ENCODE measurements around the gene DDX5. TPM values are rescaled to one million over a fixed set of nuclear protein-coding genes. Genes with fewer than 3 reads are reported as not detected.

The DDX5 gene
- total RNA-seq, 1 experiment from 2014 or later: 832 TPM

DNA sequence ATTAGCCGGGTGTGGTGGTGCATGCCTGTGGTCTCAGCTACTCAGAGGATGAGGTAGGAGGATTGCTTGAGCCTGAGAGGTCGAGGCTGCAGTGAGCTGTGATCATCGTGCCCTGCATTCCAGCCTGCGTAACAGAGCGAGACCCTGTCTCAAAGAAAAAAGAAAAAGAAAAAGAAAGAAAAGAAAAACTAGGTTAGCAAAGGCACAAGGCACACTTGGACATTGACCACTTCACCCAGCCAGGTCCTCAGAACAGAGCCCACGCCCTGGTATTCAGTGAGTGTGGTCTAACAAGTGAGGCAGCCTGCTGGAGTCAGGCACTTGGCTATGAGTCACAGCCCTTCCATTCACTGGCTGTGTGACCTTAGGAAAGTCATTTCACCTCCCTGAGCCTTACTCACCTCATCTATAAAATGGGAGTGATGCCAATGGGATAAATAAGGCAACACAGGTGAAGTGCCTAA is 46.8 kb downstream of the DDX5 start:
- no TSS peak for BruUV-seq (replicated peaks)
- DNase-seq (ENCODE audit: unreplicated experiment): peak; percentile 43
- Mint-ChIP-seq H3K36me3 (ENCODE audit: insufficient read depth, unreplicated experiment) (no peaks in the 10 kb centered on the region), H3K4me3 (ENCODE audit: unreplicated experiment) (no peak overlapping the region), H3K4me1 (ENCODE audit: insufficient read depth, unreplicated experiment) (no peaks in the 10 kb centered on the region), H3K27ac (ENCODE audit: low read depth, unreplicated experiment) (no peak overlapping the region), H3K27me3 (ENCODE audit: insufficient read depth, unreplicated experiment) (no peaks in the 10 kb centered on the region), H3K9me3 (ENCODE audit: unreplicated experiment) (no peaks in the 10 kb centered on the region)
- POLR2A ChIA-PET: no interaction called here
- no peak for TF ChIP-seq CTCF (IDR thresholded peaks at IDR 0.05; ENCODE audit: unreplicated experiment)
- intact Hi-C loops (cut with micrococcal nuclease): no loop called here
- CTCF ChIA-PET: no interaction called here

GRCh38 chr17:64458756-64459155 is 47.3 kb downstream of the DDX5 start:
- no peaks in the 10 kb centered on the region for H3K9me3 Mint-ChIP-seq (ENCODE audit: unreplicated experiment)
- no peak for DNase-seq (ENCODE audit: unreplicated experiment)
- intact Hi-C loops (cut with micrococcal nuclease): no loop called here
- TF ChIP-seq CTCF (IDR thresholded peaks at IDR 0.05; ENCODE audit: unreplicated experiment): no peak
- BruUV-seq (replicated peaks): no TSS peak
- no peak overlapping the region for H3K27ac Mint-ChIP-seq (ENCODE audit: low read depth, unreplicated experiment)
- POLR2A ChIA-PET: no interaction called here
- no peaks in the 10 kb centered on the region for H3K36me3 Mint-ChIP-seq (ENCODE audit: insufficient read depth, unreplicated experiment)
- no peaks in the 10 kb centered on the region for H3K27me3 Mint-ChIP-seq (ENCODE audit: insufficient read depth, unreplicated experiment)
- H3K4me1 Mint-ChIP-seq (ENCODE audit: insufficient read depth, unreplicated experiment): no peaks in the 10 kb centered on the region
- H3K4me3 Mint-ChIP-seq (ENCODE audit: unreplicated experiment): no peak overlapping the region
- CTCF ChIA-PET: no interaction called here

DNA sequence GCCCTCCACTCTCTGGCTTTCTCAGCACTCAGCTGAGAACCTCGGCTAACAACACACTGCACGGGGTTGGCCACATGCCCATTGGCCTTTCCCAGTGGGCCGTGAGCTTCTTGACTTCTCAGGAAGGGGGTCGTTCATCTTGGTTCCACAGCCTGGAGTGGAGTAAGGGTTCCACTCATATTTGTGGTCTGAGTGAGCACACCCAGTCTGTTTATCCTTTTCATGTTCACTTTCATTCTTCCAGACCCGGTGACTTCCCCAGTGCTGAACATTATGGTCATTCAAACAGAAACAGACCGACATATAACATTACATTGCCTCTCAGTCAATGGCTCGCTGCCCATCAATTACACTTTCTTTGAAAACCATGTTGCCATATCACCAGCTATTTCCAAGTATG is 48.9 kb downstream of the DDX5 start:
- Mint-ChIP-seq H3K27ac (ENCODE audit: low read depth, unreplicated experiment) (no peak overlapping the region), H3K4me3 (ENCODE audit: unreplicated experiment) (no peak overlapping the region), H3K36me3 (ENCODE audit: insufficient read depth, unreplicated experiment) (no peaks in the 10 kb centered on the region), H3K4me1 (ENCODE audit: insufficient read depth, unreplicated experiment) (no peaks in the 10 kb centered on the region), H3K9me3 (ENCODE audit: unreplicated experiment) (no peaks in the 10 kb centered on the region), H3K27me3 (ENCODE audit: insufficient read depth, unreplicated experiment) (no peaks in the 10 kb centered on the region)
- ChIA-PET POLR2A (no interaction called here), CTCF (no interaction called here)
- no TSS peak for BruUV-seq (replicated peaks)
- DNase-seq (ENCODE audit: unreplicated experiment): no peak
- TF ChIP-seq CTCF (IDR thresholded peaks at IDR 0.05; ENCODE audit: unreplicated experiment): no peak
- intact Hi-C loops (cut with micrococcal nuclease): no loop called here

DNA sequence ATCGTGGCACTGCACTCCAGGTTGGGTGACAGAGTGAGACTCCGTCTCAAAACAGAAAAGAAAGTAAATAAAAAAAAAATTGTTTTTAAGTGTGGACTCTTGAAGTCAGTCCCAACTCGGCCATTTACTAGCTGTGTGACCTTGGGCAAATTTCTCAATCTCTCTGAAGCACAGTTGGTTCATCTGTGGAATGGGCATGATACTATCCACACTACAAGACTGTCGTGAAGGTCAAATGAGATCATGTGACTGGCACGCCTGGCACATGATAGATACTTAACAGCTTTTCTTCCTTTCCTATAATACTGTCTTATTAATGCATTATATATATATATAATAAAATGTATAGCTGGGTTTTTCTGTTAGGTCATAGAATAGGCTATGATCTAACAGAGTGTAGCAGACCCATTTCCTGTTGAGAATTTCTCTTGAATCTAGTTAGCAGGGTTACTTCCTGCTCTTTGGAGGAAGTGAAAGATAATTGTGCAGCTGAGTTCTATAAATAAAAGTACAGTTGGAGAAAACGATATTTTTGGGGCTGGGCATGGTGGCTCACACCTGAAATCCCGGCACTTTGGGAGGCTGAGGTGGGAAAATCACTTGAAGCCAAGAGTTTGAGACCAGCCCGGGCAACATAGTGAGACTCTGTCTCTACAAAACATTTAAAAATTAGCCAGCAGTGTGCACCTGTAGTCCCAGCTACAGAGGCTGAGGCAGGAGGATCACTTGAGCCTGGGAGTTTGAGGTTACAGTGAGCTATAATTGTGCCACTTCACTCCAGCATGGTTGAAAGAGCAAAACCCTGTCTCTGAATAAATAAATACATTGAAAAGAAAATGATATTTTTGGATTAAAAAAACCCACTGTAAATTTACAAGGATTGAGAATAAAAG is 49.9 kb downstream of the DDX5 start:
- no peaks in the 10 kb centered on the region for H3K27me3 Mint-ChIP-seq (ENCODE audit: insufficient read depth, unreplicated experiment)
- no peaks in the 10 kb centered on the region for H3K4me1 Mint-ChIP-seq (ENCODE audit: insufficient read depth, unreplicated experiment)
- no TSS peak for BruUV-seq (replicated peaks)
- ChIA-PET CTCF (interaction anchor here (0.5 to 0.6 kb wide), 3 partner anchors 13 to 649 kb away, joined by 3 read pairs; no protein-coding TSS in a partner anchor), POLR2A (interaction anchor here (1.0 to 1.3 kb wide), 2 partner anchors 10 to 29 kb away, joined by 3 to 5 read pairs; no protein-coding TSS in a partner anchor)
- H3K27ac Mint-ChIP-seq (ENCODE audit: low read depth, unreplicated experiment): no peak overlapping the region
- DNase-seq (ENCODE audit: unreplicated experiment): no peak
- intact Hi-C loops (cut with micrococcal nuclease): no loop called here
- H3K36me3 Mint-ChIP-seq (ENCODE audit: insufficient read depth, unreplicated experiment): peaks cover 2% of the 10 kb centered on the region
- H3K9me3 Mint-ChIP-seq (ENCODE audit: unreplicated experiment): no peaks in the 10 kb centered on the region
- TF ChIP-seq CTCF (IDR thresholded peaks at IDR 0.05; ENCODE audit: unreplicated experiment): no peak
- no peak overlapping the region for H3K4me3 Mint-ChIP-seq (ENCODE audit: unreplicated experiment)

All from MCF 10A (cell line).